ENCODE data around the gene SCTR. TPM values are rescaled to one million over a fixed set of nuclear protein-coding genes. Genes with fewer than 3 reads are reported as not detected.

The SCTR gene
- total RNA-seq, 1 experiment from 2014 or later = not detected

GRCh38 chr2:119429225-119429981 is 94.9 kb downstream of the SCTR start:
- DNase-seq (ENCODE audit: low read depth) = no peak

GRCh38 chr2:119428488-119429224 is 95.6 kb downstream of the SCTR start:
- no peak for DNase-seq (ENCODE audit: low read depth)

- no peak for DNase-seq (ENCODE audit: low read depth)
Observed at GRCh38 chr2:119427756-119428155, 96.5 kb downstream of the SCTR start.

GRCh38 chr2:119426801-119427395 is 97.4 kb downstream of the SCTR start:
- no peak for DNase-seq (ENCODE audit: low read depth)

DNA sequence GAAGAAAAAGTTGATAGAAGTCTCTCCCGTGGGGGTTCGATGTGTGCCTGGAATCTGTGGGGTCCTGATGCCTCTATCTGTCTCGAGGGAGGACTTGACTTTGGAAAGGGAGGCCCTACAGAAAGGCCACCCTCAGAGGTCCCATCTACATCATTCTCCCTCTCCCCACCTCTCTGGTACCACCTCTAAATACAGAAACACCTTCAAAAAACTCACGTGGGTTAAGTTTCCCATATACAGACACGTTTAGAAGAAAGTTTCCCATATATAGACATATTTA is 97.9 kb downstream of the SCTR start:
- no peak for DNase-seq (ENCODE audit: low read depth)

DNA sequence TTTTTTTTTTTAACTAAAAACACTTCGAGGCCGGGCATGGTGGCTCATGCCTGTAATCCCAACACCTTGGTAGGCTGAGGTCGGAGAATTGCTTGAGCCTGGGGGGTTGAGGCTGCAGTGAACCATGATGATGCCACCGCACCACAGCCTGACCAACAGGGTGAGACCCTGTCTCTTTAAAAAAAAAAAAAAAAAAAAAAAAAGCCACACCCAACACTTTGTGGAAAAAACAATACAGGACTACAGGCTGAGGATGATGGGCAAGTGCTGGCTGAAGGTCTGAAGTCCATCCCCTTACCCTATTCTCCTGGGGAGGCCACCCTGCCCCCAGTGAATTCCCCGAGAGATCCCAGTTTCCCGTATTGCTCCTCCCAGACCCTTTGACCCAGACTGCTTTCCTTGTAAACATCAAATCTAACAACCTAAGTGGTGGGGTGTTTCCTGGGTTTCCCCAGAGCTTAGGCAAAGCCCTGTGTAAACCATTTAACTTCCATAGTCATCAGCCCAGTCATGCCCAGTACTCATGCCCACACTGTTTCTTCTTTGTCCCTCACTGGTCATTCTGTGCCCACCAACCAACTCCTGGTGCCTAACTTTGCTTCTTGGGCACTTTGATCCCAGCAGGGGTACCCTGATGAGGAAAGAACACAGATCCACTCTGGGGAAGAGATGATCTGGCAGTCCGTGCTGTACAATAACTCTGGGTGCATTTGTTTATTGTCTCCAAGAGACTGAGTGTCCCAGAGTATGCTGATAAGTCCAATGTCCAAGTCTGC is 98.5 kb downstream of the SCTR start:
- no peak for DNase-seq (ENCODE audit: low read depth)

DNA sequence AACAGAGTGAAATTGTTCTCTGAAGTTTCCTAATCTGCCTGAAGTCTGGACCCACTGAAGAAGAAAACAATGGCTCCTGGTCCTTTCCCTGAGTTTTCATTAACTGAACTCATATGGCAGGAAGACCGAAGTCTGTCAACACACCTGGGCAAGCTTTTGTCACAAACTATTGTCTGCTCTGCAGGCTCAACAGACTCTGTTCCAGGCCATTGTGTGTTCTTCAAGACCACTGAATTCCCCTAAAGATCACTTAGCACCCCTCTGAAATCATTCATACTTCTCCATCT is 99.2 kb downstream of the SCTR start:
- DNase-seq (ENCODE audit: low read depth) = no peak

DNA sequence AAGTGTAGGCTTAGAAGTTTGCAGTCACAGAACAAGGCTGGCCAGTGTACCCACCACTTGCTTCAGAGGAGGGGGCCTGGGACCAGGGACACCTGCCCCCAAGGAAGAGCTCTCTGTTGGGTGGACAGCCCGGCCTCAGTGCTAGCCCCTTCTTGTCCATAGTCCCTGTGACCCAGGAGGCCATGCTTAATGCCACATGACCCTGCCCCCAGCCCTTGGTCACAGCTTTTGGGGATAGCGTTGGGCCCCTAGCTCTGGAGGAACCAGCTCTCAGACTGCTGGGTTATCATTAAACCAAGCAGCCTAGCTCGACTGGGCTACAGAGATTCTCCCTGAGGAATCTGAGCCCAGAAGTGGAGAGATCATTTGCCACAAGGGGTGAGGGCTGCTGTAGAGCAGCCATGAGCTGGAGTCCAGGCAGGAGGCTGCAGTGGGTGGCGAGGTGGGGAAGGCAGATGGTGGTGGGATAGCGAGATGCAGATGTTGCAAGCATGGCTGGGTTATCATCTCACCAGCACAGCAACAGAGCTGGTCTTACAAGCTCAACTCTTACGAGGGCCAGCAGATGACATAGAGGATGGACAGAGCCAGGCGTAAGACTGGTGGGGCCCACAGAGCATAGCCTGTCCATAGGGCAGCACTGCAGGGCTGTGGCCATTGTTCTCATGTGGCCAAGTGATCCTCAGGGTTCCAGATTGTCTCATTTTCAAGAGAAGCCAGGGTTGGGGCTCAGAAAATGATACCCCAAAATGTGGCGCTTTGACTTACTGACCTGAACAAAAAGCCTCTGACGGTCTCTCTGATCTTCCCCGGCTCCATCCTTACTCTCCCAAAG is 99.8 kb downstream of the SCTR start:
- DNase-seq (ENCODE audit: low read depth) = no peak

DNA sequence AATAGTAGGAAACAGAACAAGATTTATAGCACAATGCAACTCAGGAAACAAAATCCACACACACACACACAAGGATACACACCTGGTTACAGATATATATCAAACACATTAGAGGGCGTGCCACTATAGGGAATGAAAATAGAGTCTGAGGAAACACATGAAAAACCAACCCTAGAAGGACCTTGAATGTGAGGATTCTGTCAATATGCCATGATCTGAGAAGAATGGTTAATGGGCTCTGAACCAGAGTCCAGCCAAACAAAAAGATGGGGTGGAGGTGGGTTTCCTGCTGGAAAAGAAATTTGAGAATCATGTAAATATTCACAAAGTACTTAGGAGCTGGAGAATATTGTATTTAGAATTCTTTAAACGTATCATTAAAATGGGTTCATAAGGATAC is 100.5 kb downstream of the SCTR start:
- DNase-seq (ENCODE audit: low read depth) = no peak

DNA sequence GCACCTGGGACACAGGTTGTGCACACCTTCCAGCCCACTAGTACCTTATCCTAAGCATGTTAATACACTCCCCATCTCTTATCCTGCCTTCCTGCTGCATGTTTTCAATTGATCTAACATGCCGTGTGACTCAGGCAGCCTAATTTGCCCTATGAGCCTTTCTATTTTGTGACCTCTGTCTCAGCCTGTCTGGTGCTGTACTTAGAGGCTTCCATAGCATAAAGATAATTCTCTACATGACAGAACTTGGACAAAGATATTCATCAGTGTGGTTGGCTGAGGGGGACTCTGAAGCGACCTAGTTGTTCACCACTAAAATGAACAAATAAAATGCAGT is 101.2 kb downstream of the SCTR start:
- DNase-seq (ENCODE audit: low read depth) = no peak

DNA sequence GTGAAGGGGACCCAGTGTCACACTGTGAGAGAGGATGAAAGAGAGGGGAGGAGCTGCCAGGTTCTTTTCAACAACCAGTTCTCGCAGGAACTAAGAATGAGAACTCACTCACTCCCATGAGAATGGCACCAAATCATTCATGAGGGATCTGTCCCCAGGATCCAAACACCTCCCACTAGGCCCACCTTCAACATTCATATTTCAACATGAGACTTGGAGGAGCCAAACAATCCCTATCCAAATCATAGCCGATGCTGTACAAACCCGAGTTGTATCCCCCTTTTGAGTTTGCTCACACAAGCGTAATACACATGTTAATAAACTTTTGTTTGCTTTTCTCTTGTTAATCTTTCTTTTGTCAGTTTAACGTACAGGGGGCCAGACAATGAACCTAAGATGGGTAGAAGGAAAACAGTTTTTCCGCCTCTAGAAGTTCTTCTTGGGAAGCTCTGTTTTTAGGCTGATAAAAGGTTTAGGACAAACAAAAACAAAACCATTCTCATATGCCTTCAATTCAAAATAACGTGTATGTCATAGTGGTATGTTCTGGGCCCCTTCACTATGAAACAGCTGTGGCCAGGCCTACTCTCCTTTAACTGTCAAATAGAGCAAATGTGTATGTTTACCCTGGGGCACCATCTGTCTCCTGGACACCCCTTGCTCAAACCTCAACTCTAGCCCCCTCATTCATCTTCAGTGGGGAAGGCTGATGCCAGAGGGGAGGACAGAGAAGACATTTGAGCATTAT is 101.7 kb downstream of the SCTR start:
- no peak for DNase-seq (ENCODE audit: low read depth)

- DNase-seq (ENCODE audit: low read depth) = no peak
Observed at GRCh38 chr2:119421741-119422140, 102.5 kb downstream of the SCTR start.

DNA sequence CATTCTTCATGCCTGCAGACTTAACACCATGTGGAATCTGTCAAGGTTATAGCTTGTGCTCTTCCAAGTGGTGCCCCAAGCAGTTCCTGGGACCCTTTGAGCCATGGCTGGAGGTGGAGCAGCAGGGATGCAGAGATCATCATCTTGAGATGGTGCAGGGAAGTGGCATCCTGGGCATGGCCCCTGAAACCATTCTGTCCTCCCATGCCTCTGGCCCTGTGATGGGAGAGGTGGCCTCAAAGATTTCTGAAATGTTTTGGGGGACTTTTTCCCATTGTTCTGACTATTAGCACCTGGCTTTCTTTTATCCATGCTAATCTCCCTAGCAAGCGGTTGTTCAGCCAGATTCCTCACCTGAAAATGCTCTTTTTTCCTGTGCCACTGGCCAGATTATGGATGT is 103.0 kb downstream of the SCTR start:
- no peak for DNase-seq (ENCODE audit: low read depth)

- no peak for DNase-seq (ENCODE audit: low read depth)
Observed at GRCh38 chr2:119419803-119420508, 104.3 kb downstream of the SCTR start.

- peak; percentile 45 for DNase-seq (ENCODE audit: low read depth)
Observed at GRCh38 chr2:119419065-119419464, 105.2 kb downstream of the SCTR start.

GRCh38 chr2:119417908-119418307 is 106.4 kb downstream of the SCTR start:
- DNase-seq (ENCODE audit: low read depth) = no peak

DNA sequence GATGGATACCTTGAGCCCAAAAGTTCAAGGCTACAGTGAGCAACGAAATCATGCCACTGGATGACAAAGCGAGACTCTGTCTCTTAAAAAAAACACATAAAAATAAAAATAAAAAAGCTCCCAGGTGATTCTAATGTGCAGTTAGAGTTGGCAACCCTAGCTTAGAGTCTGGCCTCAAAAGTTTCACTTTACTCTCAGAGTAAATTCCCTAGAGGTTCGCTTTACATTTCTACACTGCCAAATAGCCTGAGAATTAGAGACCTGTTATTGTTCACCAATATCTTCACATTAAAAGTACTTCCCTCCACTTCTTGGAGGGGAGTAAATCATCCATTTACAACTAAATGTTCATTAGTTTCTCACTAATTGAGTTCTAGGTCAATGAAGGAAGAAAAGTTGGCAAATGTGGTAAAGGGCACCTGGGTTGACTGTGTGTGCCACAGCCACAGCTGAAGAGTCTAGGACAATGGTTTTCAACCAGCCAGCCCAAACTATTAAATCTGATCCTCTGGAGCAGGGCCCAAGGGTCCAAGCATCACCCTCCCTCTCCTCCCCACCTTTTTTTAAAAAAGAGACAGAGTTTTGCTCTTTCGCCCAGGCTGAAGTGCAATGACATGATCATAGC is 107.9 kb downstream of the SCTR start:
- no peak for DNase-seq (ENCODE audit: low read depth)

DNA sequence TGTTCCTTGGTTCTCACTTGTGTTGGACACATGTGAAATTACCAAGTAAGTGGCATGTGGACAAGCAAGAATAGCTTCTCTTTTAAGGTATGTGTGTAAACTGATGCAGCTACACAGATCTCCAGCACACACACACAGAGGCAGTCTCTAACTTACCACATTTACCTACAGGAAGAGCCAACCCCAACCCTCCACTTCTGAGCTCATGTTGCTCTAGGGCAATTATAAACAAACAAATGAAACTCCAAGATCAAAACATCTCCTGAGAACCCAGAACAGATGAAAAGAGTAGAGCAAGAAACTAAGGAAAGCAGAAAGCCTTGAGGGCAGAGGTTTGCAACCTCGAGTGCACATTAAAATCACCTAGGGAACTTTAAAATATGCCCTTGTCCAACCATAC is 108.7 kb downstream of the SCTR start:
- no peak for DNase-seq (ENCODE audit: low read depth)

DNA sequence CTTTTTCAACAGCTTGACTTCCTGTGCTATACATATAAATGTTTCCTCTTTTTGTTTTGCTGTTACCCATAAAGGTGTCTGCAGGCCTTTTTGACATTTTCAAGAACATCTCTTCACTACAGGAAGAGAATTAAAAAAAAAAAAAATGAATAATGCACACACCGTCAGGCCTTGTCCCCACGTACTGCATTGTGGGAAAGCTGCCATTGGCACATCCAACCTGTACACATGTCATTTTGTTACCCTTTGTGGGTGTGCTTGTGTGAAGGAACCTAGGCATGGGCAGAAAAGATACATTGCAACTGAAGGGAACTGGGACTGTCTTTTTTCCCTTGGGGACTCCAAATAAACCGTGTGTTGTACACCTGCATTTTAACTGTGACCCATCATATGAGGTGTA is 109.4 kb downstream of the SCTR start:
- DNase-seq (ENCODE audit: low read depth) = no peak

DNA sequence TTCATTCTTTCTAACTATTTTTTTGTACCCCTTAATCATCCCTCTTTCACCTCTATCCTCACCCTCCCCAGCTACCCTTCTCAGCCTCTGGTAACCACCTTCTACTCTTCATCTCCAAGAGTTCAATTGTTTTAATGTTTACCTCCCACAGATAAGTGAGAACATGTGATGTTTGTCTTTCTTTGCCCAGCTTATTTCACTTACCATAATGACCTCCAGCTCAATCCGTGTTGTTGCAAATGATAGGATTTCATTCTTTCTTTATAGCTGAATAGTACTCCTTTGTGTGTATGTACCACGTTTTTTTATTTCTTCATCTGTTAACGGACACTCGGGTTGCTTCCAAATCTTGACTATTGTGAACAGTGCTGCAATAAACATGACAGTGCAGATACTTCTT is 114.8 kb downstream of the SCTR start:
- DNase-seq (ENCODE audit: low read depth) = no peak

Data from RPMI7951 (cell line).